HEK293T (cell line): ENCODE data around the gene NT5C2.

Experiments used
- ARNT ChIP-seq: fragments of 450-650 bp; IDR thresholded peaks from 2 replicates; pipeline ENCODE4 v1.6.1; 2017; ENCODE audit warnings: mild to moderate bottlenecking
- BHLHE40 ChIP-seq: fragments of 450-650 bp; IDR thresholded peaks from 2 replicates; pipeline ENCODE4 v1.6.1; 2016; ENCODE audit warnings: mild to moderate bottlenecking, moderate library complexity, borderline replicate concordance
- ELF4 ChIP-seq: fragments of 450-650 bp; IDR thresholded peaks from 2 replicates; pipeline ENCODE4 v1.6.1; 2017; ENCODE audit warnings: antibody characterized with exemption
- FOXA1 ChIP-seq: fragments of 450-650 bp; IDR thresholded peaks from 2 replicates; pipeline ENCODE4 v1.6.1; 2016; ENCODE audit warnings: mild to moderate bottlenecking
- FOXK2 ChIP-seq: fragments of 450-650 bp; IDR thresholded peaks from 2 replicates; pipeline ENCODE4 v1.6.1; 2016; ENCODE audit warnings: mild to moderate bottlenecking
- FOXM1 ChIP-seq: fragments of 450-650 bp; IDR thresholded peaks from 2 replicates; pipeline ENCODE4 v1.6.1; 2017; ENCODE audit warnings: mild to moderate bottlenecking, borderline replicate concordance
- HDGF ChIP-seq: fragments of 450-650 bp; IDR thresholded peaks from 2 replicates; pipeline ENCODE4 v1.6.1; 2017; ENCODE audit warnings: antibody characterized with exemption, borderline replicate concordance
- L3MBTL2 ChIP-seq: fragments of 450-650 bp; conservative IDR thresholded peaks from 2 replicates; pipeline ENCODE4 v1.6.1; 2016; ENCODE audit warnings: mild to moderate bottlenecking
- PKNOX1 ChIP-seq: fragments of 450-650 bp; IDR thresholded peaks from 2 replicates; pipeline ENCODE4 v1.6.1; 2016
- SP1 ChIP-seq: fragments of 450-650 bp; IDR thresholded peaks from 2 replicates; pipeline ENCODE4 v1.6.1; 2017
- SUZ12 ChIP-seq: fragments of 450-650 bp; IDR thresholded peaks from 2 replicates; pipeline ENCODE4 v1.6.1; 2016; ENCODE audit warnings: mild to moderate bottlenecking
- TARDBP ChIP-seq: fragments of 450-650 bp; IDR thresholded peaks from 2 replicates; pipeline ENCODE4 v1.6.1; 2016
- ZNF384 ChIP-seq: fragments of 450-650 bp; IDR thresholded peaks from 2 replicates; pipeline ENCODE4 v1.6.1; 2016

- TF ChIP-seq HDGF (no peak), ARNT (no peak), FOXK2 (no peak), SUZ12 (no peak), SP1 (no peak), L3MBTL2 (no peak), FOXM1 (no peak), FOXA1 (no peak), TARDBP (no peak), PKNOX1 (no peak), BHLHE40 (no peak), ZNF384 (no peak), ELF4 (no peak)
Observed at GRCh38 chr10:103049237-103049636, 143.8 kb downstream of the NT5C2 start.
